Thoracic aorta (tissue), 2 donors: ENCODE results near the gene MAN2B2. TPM values are rescaled to one million over a fixed set of nuclear protein-coding genes. Genes with fewer than 3 reads are reported as not detected.

ENCODE experiments used
- ATAC-seq: fragments of 150-250 bp; one replicate; pipeline ENCODE4 v1.8.0; 2017; ENCODE audit warnings: low read depth; ENCODE audit not compliant: insufficient number of reproducible peaks, low FRiP score
- DNase-seq: peaks from one replicate; pipeline ENCODE4 v3.0.0-alpha.2; 2020; ENCODE audit warnings: low spot score
- H3K27ac ChIP-seq, 2 donors: fragments of 200-600 bp; sonication (generic); 1 replicate in 1 of 2; 2 replicates in 1 of 2; pipeline ENCODE4 v1.5.1; 2016; ENCODE audit warnings: mild to moderate bottlenecking in 2 of 2, moderate library complexity in 2 of 2
- H3K27me3 ChIP-seq: fragments of 200-600 bp; sonication (generic); replicated peaks from 2 replicates; pipeline ENCODE4 v1.6.0; 2016; ENCODE audit warnings: mild to moderate bottlenecking; ENCODE audit not compliant: insufficient read depth
- H3K36me3 ChIP-seq: fragments of 200-600 bp; sonication (generic); one replicate; pipeline ENCODE4 v1.5.1; 2016
- H3K4me1 ChIP-seq, 2 donors: fragments of 200-600 bp; sonication (generic); 1 replicate in 1 of 2; 2 replicates in 1 of 2; pipeline versions ENCODE4 v1.5.1 to v1.6.0; 2016; ENCODE audit warnings: low read depth in 2 of 2, mild to moderate bottlenecking in 1 of 2; ENCODE audit not compliant: control insufficient read depth in 1 of 2
- H3K4me3 ChIP-seq: fragments of 200-600 bp; sonication (generic); 2 replicates; pipeline ENCODE4 v1.5.1; 2016; ENCODE audit warnings: mild to moderate bottlenecking
- H3K9me3 ChIP-seq: fragments of 200-600 bp; sonication (generic); 2 replicates; pipeline ENCODE4 v1.5.1; 2016
- CTCF ChIP-seq: fragments of 200-600 bp; sonication (generic); IDR thresholded peaks from one replicate; pipeline ENCODE4 v1.5.1; 2019; ENCODE audit warnings: antibody characterized with exemption
- total RNA-seq, 2 donors: library from RNA; depleted of rRNA; stranded (reverse); fragments of >200 nt; gene quantifications; one replicate each; pipeline versions ENCODE4 v1.1.0 to v1.2.3, GENCODE V29; 2016

MAN2B2 gene
- total RNA-seq, 2 donors from 2014 or later, result 77.1 to 94.1 TPM

- no peak for DNase-seq
Observed at GRCh38 chr4:6634746-6635145, 59.8 kb downstream of the MAN2B2 start.

GRCh38 chr4:6639137-6639680, 64.2 kb downstream of the MAN2B2 start:
- TF ChIP-seq CTCF, result no peak
- DNase-seq (no peak), ATAC-seq (no peak)
- H3K36me3 ChIP-seq, result peaks cover 5% of the 10 kb centered on the region
- H3K27me3 ChIP-seq, result no peaks in the 10 kb centered on the region
- H3K4me3 ChIP-seq, result no peak overlapping the region
- H3K9me3 ChIP-seq, result no peaks in the 10 kb centered on the region
- peaks cover 14 to 31% of the 10 kb centered on the region in 2 donors for H3K4me1 ChIP-seq
- H3K27ac ChIP-seq, result no peak overlapping the region

More at GRCh38 chr4:6634746-6635145, 59.8 kb downstream of the MAN2B2 start:
- H3K27ac ChIP-seq, result no peak overlapping the region
- H3K27me3 ChIP-seq, result no peaks in the 10 kb centered on the region
- no peaks in the 10 kb centered on the region for H3K9me3 ChIP-seq
- peaks cover 0 to 3% of the 10 kb centered on the region in 2 donors for H3K4me1 ChIP-seq
- H3K36me3 ChIP-seq, result no peaks in the 10 kb centered on the region
- no peak for ATAC-seq
- no peak overlapping the region for H3K4me3 ChIP-seq
- no peak for TF ChIP-seq CTCF

GRCh38 chr4:6640292-6641163, 65.5 kb downstream of the MAN2B2 start, which contains the start of gene MRFAP1:
TSS of gene MRFAP1 (plus strand) at chr4:6640685. CDS start at chr4:6640863, 178 bp downstream.
- H3K4me1 ChIP-seq, result peaks cover 14 to 31% of the 10 kb centered on the region in 2 donors
- peak; percentile 75 for DNase-seq

GRCh38 chr4:6641164-6641970, 66.4 kb downstream of the MAN2B2 start:
- peak overlapping the region; percentile 96 to 98 for H3K27ac ChIP-seq
- no peaks in the 10 kb centered on the region for H3K9me3 ChIP-seq
- peaks cover 14 to 31% of the 10 kb centered on the region in 2 donors for H3K4me1 ChIP-seq
- peaks cover 5% of the 10 kb centered on the region for H3K36me3 ChIP-seq
- no peak for TF ChIP-seq CTCF
- H3K27me3 ChIP-seq, result no peaks in the 10 kb centered on the region
- ATAC-seq (peak; percentile 77), DNase-seq (no peak)
- H3K4me3 ChIP-seq, result peak overlapping the region; percentile 99

More at GRCh38 chr4:6640292-6641163, 65.5 kb downstream of the MAN2B2 start, which contains the start of gene MRFAP1:
- Histone ChIP-seq H3K9me3 (no peaks in the 10 kb centered on the region), H3K27me3 (no peaks in the 10 kb centered on the region), H3K4me3 (peak within 1 kb of the TSS; percentile 99), H3K36me3 (peaks cover 5% of the 10 kb centered on the region), H3K27ac (peak within 1 kb of the TSS; percentile 96 to 98)
- peak; percentile 80 for ATAC-seq
- TF ChIP-seq CTCF, result no peak
